ENCODE measurements around the gene UBE2Z. TPM values are rescaled to one million over a fixed set of nuclear protein-coding genes. Genes with fewer than 3 reads are reported as not detected.

The UBE2Z gene
- total RNA-seq, 2 donors from 2014 or later, result 28.3 to 47.1 TPM

DNA sequence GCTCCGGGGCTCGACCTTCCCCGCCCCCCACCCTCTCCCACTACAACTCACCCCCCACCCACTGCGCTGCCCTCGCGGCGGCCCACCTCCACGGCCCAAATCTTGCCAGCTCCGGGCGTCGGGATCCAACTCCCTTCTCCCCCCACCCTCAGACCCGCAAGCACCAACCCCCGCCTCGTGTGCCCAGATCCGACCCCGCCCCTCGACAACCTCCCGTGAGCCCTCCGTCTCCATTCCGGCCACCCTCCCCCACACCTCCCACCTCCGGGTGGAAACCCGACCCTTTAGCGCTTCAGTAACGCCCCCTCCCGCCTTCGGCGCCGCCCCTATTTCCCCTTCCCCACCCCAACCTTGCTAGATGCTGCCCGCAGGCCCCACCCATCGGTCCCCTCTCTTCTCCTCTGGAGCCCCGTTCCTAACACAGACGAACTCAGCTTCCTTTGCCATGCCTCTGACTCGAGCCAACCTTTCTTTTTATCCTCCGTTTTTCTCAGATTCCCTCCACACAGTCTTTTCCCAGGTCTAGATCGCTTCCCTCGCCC, 717 bp downstream of the UBE2Z start:
- H3K4me3 ChIP-seq, result peak overlapping the region; percentile 68 to 77
- H3K36me3 ChIP-seq (replicated peaks in 1 of 2; ENCODE audit: insufficient read depth in 1 of 2, low read depth in 2 of 2), result no peaks in the 10 kb centered on the region
- DNase-seq (peak; percentile 69 to 80 (median 74)), ATAC-seq (peak; percentile 36)
- WGBS, 2 donors, result 2% methylated on average over 34 to 35 of the region's 36 CpGs
- H3K27me3 ChIP-seq, result no peaks in the 10 kb centered on the region
- intact Hi-C loops (cut with DNase I), result no loop called here
- H3K9me3 ChIP-seq, result no peaks in the 10 kb centered on the region
- TF ChIP-seq POLR2A (IDR thresholded peaks at IDR 0.05) (peak in 2 of 3 donors; percentile 26 to 53), CTCF (IDR thresholded peaks at IDR 0.05) (no peak)
- H3K4me1 ChIP-seq, result peaks cover 30% of the 10 kb centered on the region
- peak overlapping the region; percentile 68 to 88 (median 82) for H3K27ac ChIP-seq

GRCh38 chr17:48909783-48910182, 1.6 kb downstream of the UBE2Z start:
- peaks cover 30% of the 10 kb centered on the region for H3K4me1 ChIP-seq
- intact Hi-C loops (cut with DNase I), result no loop called here
- ATAC-seq, result no peak
- TF ChIP-seq CTCF (IDR thresholded peaks at IDR 0.05), result no peak
- no peak for TF ChIP-seq POLR2A (IDR thresholded peaks at IDR 0.05)
- H3K36me3 ChIP-seq (replicated peaks in 1 of 2; ENCODE audit: insufficient read depth in 1 of 2, low read depth in 2 of 2), result no peaks in the 10 kb centered on the region
- H3K27me3 ChIP-seq, result no peaks in the 10 kb centered on the region
- no peaks in the 10 kb centered on the region for H3K9me3 ChIP-seq
- WGBS, 2 donors, result 38 to 50% methylated on average over 4 of the region's 4 CpGs
- peak overlapping the region in 3 of 4 donors; percentile 18 to 88 (median 84) for H3K27ac ChIP-seq
- peak in 2 of 4 donors; percentile 30 to 33 for DNase-seq
- peak overlapping the region in 1 of 2 donors; percentile 77 for H3K4me3 ChIP-seq

- no peak overlapping the region for H3K4me3 ChIP-seq
- H3K27me3 ChIP-seq, result no peaks in the 10 kb centered on the region
- intact Hi-C loops (cut with DNase I), result no loop called here
- no peaks in the 10 kb centered on the region for H3K36me3 ChIP-seq (replicated peaks in 1 of 2; ENCODE audit: insufficient read depth in 1 of 2, low read depth in 2 of 2)
- H3K4me1 ChIP-seq, result peaks cover 30% of the 10 kb centered on the region
- H3K9me3 ChIP-seq, result no peaks in the 10 kb centered on the region
- no peak for ATAC-seq
- WGBS, 2 donors, result 30 to 33% methylated on average over 2 of the region's 2 CpGs
- TF ChIP-seq CTCF (IDR thresholded peaks at IDR 0.05), result no peak
- TF ChIP-seq POLR2A (IDR thresholded peaks at IDR 0.05), result no peak
- no peak for DNase-seq
- peak overlapping the region in 3 of 4 donors; percentile 18 to 88 (median 84) for H3K27ac ChIP-seq
Observed at GRCh38 chr17:48910370-48910769, 2.2 kb downstream of the UBE2Z start.

- H3K4me1 ChIP-seq, result peaks cover 28% of the 10 kb centered on the region
- H3K27me3 ChIP-seq, result no peaks in the 10 kb centered on the region
- H3K27ac ChIP-seq, result no peak overlapping the region
- H3K9me3 ChIP-seq, result no peaks in the 10 kb centered on the region
- intact Hi-C loops (cut with DNase I), result no loop called here
- H3K4me3 ChIP-seq, result no peak overlapping the region
- no peak for TF ChIP-seq CTCF (IDR thresholded peaks at IDR 0.05)
- ATAC-seq (no peak), DNase-seq (no peak)
- 92 to 95% methylated on average over 2 of the region's 2 CpGs for WGBS, 2 donors
- peaks cover 0 to 3% of the 10 kb centered on the region in 2 donors for H3K36me3 ChIP-seq (replicated peaks in 1 of 2; ENCODE audit: insufficient read depth in 1 of 2, low read depth in 2 of 2)
Observed at GRCh38 chr17:48912476-48912875, 4.3 kb downstream of the UBE2Z start.

Measured in body of pancreas (tissue), 4 donors.